ENCODE measurements around the gene TSC22D4.

The TSC22D4 gene

DNA sequence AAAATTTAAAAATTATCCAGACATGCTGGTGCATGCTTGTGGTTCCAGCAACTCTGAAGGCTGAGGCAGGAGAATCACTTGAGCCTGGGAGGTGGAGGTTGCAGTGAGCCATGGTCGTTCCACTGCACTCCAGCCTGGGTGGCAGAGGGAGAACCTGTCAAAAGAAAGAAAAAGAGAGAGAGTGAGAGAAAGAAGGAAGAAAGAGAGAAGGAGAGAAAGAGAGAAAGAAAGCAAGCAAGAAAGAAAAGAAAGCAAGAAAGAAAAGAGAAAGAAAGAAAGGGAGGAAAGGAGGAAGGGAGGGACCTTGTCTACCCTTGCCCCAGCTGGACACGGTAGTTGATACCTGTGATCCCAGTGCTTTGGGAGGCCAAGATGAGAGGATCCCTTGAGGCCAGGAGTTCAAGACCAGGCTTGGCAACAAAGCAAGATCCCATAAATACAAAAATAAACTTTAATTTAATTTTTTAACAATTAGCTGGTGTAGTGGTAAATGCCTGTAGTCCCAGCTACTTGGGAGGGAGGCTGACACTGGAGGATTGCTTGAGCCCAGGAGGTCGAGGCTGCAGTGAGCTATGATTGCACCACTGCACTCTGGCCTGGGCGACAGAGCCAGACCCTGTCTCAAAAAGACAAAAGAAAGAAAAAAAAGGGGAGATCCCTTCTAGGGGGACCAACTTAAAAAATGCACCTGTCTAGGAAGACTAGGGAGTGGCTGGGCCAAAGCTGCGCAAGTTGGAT lies 13.9 kb upstream of the TSC22D4 start:
- no peak for DNase-seq (ENCODE audit: low read depth)

GRCh38 chr7:100491192-100491578 lies 12.2 kb upstream of the TSC22D4 start:
- DNase-seq (ENCODE audit: low read depth), result no peak

DNA sequence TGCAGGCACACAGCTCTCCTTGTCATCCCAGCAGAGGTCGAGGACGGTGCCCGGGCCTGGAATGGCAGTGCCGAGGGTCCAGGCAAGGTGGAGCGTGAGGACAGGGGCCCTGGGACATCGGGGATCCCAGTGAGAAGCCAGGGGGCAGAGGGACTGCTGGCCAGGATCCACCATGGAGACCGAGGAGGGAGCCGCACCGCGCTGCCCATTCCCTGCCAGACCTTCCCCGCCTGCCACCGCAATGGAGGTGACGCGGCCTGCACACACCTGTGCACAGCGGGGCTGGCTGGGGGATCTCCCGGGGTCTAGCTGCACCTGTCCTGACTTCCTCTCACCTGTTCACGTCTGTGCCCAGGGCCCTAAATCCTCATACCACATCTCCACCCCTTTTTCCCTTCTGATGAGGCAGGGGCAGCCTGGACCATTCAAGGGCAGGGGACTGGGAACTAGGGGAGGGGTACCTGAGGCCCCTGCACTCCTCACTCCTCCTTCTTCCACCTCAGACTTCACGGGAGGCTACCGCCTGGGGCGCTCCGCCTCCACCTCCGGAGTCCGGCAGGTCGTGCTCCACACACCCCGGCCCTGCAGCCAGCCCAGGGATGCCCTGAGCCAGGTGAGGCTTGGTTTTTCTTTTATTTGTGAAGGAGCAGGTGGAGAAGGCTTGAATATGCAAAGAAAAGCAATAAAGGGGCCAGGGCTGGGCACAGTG lies 11.6 kb upstream of the TSC22D4 start:
- DNase-seq (ENCODE audit: low read depth), result no peak

GRCh38 chr7:100489824-100490223 lies 10.8 kb upstream of the TSC22D4 start:
- DNase-seq (ENCODE audit: low read depth), result no peak

- no peak for DNase-seq (ENCODE audit: low read depth)
These were observed 10.1 kb upstream of the TSC22D4 start for GRCh38 chr7:100489121-100489520.

- DNase-seq (ENCODE audit: low read depth), result no peak
These were observed 9.5 kb upstream of the TSC22D4 start for GRCh38 chr7:100488333-100489095.

- DNase-seq (ENCODE audit: low read depth), result no peak
These were observed 7.9 kb upstream of the TSC22D4 start for GRCh38 chr7:100486753-100487446.

- DNase-seq (ENCODE audit: low read depth), result no peak
These were observed 7.2 kb upstream of the TSC22D4 start for GRCh38 chr7:100486111-100486636.

DNA sequence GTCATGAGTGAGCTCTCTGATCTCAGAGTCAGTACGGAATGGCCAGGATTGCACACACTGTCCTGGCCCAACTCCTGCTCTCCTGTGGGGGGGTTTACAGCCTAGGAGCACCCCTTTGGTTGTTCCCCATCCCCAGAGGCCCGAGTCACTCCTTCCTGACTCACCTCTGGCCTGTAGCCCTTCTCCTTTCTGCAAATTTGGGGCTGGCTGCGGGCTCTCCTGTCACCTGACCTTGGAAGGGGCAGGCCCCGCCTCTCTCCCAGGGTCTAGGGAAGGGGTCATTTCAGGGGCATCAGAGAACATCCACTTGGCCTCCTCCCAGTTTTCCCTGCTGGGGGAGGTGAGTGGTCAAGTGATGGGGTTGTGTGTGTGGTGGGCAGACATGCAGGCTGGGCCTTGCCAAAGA lies 6.5 kb upstream of the TSC22D4 start:
- DNase-seq (ENCODE audit: low read depth), result no peak

DNA sequence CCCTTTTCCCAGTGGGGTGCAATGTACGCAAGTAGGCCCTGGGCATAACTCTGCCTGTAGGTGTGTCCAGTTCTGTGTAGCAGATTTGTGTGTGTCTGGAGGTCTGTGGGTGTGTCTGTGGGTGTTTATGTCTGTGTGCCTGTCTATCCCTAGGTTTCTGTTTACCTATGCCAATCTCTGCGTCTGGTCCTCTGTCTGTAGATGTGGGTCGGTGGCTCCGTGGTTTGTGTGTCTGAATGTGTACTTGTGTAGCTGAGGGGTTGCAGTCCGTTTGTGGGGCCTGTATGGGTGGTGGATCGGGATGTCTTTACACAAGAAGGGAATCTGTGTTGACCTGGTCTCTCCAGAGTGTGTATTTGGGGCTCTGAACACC lies 5.6 kb upstream of the TSC22D4 start:
- DNase-seq (ENCODE audit: low read depth), result no peak

- DNase-seq (ENCODE audit: low read depth), result no peak
These were observed 5.0 kb upstream of the TSC22D4 start, which contains the start of gene NYAP1 for GRCh38 chr7:100483722-100484672. NYAP1 (plus strand) TSS chr7:100483927; CDS start chr7:100485312, 1,385 bp downstream.

GRCh38 chr7:100483090-100483721 lies 4.2 kb upstream of the TSC22D4 start:
- DNase-seq (ENCODE audit: low read depth), result no peak

- no peak for DNase-seq (ENCODE audit: low read depth)
These were observed 3.7 kb upstream of the TSC22D4 start for GRCh38 chr7:100482728-100483089.

DNA sequence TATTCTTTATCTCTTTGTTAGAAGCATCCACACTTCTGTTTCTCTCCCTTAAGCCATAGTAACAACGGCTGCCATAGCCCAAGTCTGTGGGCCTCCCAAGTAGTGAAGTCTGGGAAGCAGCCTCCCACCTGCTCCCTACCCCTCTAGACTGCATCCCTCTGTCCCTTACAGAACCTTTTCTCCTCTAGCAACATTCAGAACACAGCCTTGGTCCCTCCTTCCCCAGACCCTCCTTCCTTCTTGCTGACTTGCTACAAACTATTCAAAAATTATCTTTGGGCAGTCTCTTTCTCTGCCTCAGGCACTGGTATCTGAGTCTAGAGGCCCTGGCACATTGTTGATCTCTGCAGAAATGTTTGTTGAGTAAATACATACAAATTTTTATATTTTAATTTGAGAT lies 2.5 kb upstream of the TSC22D4 start:
- no peak for DNase-seq (ENCODE audit: low read depth)

- DNase-seq (ENCODE audit: low read depth), result no peak
These were observed 1.1 kb downstream of the TSC22D4 start for GRCh38 chr7:100477871-100478267.

DNA sequence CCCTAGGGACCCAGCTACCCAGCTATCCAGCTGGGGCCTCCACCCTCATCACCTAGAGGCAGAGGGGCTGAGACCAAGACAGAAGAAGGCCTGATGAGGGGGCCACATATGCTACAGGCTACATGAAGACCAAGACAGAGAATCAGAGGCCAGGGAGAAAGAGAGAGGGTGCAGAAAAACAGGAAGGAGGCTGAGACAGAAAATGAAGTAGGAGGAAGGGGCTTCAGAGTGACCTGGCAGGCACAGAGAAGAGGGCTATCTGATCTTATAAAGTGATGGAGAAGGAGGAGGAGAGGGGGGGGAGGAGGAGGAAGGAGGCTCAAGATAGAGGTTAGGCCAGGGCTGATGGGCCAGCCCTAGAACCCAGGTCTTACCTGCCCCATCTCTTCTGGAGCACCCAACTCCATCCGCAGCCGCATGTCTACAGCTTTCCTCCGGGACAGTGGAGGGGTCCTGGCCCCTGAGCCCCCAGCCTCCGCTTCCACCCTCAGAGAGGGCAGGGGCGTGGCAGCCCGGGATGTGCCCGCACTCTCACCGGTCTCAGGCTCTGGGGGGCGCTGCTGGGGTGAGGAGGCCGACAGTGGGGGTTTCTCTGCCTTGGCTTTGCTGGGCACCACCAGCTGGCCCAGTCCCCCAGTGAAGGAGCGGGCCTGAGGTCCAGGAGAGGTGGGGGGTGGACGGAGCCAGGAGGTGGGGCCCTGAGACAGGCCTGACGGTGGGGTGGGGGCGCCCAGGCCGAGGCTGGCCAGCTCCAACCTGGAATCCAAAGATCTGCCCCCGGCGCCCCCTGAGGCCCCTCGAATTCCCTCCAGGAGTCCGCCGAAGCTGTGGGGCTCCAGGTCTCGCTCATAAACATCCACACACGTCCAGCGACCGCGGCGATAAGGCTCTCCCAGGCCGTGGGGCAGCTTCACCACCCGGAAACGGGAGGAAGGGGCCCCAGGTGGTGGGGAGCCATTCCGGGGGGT lies 1.8 kb downstream of the TSC22D4 start:
- no peak for DNase-seq (ENCODE audit: low read depth)

DNA sequence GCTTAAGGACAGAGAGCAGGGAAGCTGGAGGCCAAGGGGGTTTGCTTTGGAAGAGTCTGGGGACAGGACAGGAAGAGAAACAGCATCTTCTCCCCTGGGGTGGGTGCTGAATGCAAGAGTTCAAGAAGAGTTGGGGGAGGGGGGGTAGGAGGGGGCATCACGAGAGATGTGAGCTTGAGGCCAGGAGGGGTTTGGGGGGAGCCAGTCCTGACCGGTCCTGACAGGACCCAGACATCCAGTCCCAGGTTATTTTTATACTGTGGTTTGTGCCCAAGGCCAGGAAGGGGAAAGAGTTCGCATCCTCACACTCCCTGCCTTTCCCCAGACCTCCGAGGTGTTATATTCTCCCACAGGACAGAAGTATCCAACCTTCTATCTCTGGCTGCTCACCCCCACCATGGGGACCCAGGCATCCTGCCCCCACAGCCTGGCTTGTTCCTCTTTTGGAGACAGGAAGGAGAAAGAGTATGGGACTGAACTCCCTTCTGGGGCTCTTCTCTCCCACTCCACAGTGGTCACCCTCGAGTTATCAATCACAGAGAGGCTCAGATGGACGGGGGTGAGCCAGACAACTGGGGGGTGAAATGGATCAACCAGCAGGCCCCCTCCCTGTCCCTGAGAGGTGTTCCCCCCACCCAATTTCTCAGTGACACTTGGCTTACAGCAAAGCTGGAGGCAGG lies 2.8 kb downstream of the TSC22D4 start:
- DNase-seq (ENCODE audit: low read depth), result no peak

DNA sequence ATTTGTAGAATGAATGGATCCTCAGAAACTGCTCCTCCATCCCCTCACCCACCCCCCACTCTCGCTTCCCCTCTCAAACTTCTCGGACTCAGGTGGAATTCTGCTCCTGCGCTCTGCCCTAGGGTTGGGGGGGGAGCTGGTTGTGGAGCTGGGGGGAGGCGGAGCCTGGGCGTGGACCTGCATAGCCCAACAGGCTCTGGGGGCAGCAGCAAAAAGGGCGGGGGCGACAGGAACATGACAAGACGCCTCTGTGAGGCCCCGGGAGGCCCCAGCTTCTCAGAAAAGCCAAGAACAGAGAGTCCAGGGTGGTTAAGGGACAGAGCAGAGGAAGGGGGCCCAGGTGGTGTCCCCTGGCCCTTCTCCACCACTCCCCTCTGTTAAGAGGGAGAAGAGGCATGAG lies 3.5 kb downstream of the TSC22D4 start:
- DNase-seq (ENCODE audit: low read depth), result no peak
